ENCODE results near the gene EHF. TPM values are rescaled to one million over a fixed set of nuclear protein-coding genes. Genes with fewer than 3 reads are reported as not detected.

EHF gene
- polyA plus RNA-seq, 1 donor from 2014 or later = 0.17 TPM

DNA sequence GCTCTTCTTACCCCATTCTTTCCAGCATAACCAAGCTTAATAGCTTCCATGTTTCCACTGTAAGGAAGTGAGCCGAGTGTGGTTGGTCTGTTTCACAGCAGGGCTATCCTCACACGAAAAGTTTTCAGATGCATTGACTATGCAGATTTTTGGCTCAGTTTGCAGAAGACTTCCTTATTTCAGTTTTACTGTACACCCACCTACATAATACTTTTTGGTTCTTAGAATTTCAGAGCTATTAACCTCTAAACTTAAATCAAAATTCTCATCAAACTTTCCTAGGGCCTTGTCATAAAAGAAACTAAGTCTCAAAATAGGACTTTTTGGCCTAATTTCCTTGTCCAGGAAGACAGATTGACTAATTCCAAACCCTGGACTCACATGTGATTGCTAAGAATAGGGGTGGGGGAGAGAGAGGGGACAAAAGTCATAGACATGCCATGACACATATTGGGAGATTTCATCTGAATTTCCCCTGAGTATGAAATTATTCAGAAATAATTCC lies 7.3 kb upstream of the EHF start:
- Histone ChIP-seq H3K79me2 (replicated peaks; ENCODE audit: insufficient read depth, low read length) (no peaks in the 10 kb centered on the region), H3K4me3 (ENCODE audit: low read length) (no peak overlapping the region), H3K36me3 (ENCODE audit: insufficient read depth, low read length) (no peaks in the 10 kb centered on the region), H2AFZ (ENCODE audit: low read depth, low read length) (no peak overlapping the region), H4K20me1 (ENCODE audit: insufficient read depth) (no peaks in the 10 kb centered on the region), H3K4me2 (ENCODE audit: low read length) (no peak overlapping the region), H3K9ac (ENCODE audit: low read length) (no peak overlapping the region), H3K27me3 (ENCODE audit: insufficient read depth, low read depth, low read length) (no peaks in the 10 kb centered on the region), H3K27ac (ENCODE audit: low read length) (no peak overlapping the region), H3K9me2 (ENCODE audit: insufficient read depth, low read length) (no peaks in the 10 kb centered on the region), H3K9me3 (ENCODE audit: low read length) (no peaks in the 10 kb centered on the region), H3F3A (ENCODE audit: insufficient read depth, low read length, poor library complexity, severe bottlenecking) (no peaks in the 10 kb centered on the region)
- TF ChIP-seq EP300 (conservative IDR thresholded peaks at IDR 0.05; ENCODE audit: poor library complexity, severe bottlenecking) (no peak), POLR2AphosphoS5 (IDR thresholded peaks at IDR 0.05) (no peak), RAD21 (conservative IDR thresholded peaks at IDR 0.05) (no peak), SMC3 (conservative IDR thresholded peaks at IDR 0.05; ENCODE audit: poor library complexity) (no peak), EZH2 (IDR thresholded peaks at IDR 0.05; ENCODE audit: borderline replicate concordance, insufficient read depth, low read length, poor library complexity, severe bottlenecking) (no peak), MXI1 (conservative IDR thresholded peaks at IDR 0.05; ENCODE audit: poor library complexity, severe bottlenecking) (no peak), TAF1 (IDR thresholded peaks at IDR 0.05; ENCODE audit: low read depth) (no peak)
- TF ChIP-seq, protein P1, sequence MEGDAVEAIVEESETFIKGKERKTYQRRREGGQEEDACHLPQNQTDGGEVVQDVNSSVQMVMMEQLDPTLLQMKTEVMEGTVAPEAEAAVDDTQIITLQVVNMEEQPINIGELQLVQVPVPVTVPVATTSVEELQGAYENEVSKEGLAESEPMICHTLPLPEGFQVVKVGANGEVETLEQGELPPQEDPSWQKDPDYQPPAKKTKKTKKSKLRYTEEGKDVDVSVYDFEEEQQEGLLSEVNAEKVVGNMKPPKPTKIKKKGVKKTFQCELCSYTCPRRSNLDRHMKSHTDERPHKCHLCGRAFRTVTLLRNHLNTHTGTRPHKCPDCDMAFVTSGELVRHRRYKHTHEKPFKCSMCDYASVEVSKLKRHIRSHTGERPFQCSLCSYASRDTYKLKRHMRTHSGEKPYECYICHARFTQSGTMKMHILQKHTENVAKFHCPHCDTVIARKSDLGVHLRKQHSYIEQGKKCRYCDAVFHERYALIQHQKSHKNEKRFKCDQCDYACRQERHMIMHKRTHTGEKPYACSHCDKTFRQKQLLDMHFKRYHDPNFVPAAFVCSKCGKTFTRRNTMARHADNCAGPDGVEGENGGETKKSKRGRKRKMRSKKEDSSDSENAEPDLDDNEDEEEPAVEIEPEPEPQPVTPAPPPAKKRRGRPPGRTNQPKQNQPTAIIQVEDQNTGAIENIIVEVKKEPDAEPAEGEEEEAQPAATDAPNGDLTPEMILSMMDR (IDR thresholded peaks at IDR 0.05; ENCODE audit: poor library complexity, severe bottlenecking) = no peak
- TF ChIP-seq, protein P2, sequence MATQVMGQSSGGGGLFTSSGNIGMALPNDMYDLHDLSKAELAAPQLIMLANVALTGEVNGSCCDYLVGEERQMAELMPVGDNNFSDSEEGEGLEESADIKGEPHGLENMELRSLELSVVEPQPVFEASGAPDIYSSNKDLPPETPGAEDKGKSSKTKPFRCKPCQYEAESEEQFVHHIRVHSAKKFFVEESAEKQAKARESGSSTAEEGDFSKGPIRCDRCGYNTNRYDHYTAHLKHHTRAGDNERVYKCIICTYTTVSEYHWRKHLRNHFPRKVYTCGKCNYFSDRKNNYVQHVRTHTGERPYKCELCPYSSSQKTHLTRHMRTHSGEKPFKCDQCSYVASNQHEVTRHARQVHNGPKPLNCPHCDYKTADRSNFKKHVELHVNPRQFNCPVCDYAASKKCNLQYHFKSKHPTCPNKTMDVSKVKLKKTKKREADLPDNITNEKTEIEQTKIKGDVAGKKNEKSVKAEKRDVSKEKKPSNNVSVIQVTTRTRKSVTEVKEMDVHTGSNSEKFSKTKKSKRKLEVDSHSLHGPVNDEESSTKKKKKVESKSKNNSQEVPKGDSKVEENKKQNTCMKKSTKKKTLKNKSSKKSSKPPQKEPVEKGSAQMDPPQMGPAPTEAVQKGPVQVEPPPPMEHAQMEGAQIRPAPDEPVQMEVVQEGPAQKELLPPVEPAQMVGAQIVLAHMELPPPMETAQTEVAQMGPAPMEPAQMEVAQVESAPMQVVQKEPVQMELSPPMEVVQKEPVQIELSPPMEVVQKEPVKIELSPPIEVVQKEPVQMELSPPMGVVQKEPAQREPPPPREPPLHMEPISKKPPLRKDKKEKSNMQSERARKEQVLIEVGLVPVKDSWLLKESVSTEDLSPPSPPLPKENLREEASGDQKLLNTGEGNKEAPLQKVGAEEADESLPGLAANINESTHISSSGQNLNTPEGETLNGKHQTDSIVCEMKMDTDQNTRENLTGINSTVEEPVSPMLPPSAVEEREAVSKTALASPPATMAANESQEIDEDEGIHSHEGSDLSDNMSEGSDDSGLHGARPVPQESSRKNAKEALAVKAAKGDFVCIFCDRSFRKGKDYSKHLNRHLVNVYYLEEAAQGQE (IDR thresholded peaks at IDR 0.05; ENCODE audit: borderline replicate concordance) = no peak

DNA sequence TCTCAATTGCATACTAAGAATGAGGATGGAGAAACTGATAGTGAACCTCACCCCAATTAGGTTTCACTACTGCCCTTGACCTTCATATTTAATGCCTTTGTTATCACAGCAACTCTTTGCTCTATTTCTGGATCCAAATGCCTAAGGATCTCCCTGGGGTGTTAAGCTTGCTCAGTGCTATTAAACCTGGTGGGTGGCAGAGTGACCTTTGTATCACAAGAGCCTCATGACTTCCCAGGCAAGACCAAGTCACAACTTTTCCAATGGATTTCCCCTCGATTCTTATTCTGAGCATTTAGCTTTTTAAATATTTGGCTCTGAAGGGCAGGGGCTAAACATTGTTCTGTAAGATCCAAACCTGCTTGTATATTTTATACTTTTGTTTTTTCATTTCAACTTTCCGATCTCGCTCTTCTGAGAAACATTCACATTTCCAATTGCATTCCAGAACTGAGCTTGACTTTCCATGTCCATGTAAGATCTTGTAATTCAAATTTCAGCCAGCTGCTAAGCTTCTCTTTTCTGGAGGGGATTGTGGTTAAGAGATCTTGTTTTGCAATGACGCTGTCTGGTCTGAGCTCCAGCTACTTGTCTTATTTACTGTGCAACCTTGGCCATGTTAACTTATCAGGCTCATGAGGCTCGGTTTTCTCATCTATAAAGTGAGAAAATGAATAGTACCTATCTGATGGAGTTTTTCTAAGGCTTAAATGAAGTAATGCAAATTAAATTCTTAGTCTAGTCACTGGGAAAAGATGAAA lies 6.4 kb upstream of the EHF start:
- Histone ChIP-seq H3K4me3 (ENCODE audit: low read length) (no peak overlapping the region), H2AFZ (ENCODE audit: low read depth, low read length) (no peak overlapping the region), H3K9me2 (ENCODE audit: insufficient read depth, low read length) (no peaks in the 10 kb centered on the region), H3K27ac (ENCODE audit: low read length) (no peak overlapping the region), H3K9me3 (ENCODE audit: low read length) (no peaks in the 10 kb centered on the region), H3K36me3 (ENCODE audit: insufficient read depth, low read length) (no peaks in the 10 kb centered on the region), H3K79me2 (replicated peaks; ENCODE audit: insufficient read depth, low read length) (no peaks in the 10 kb centered on the region), H3K9ac (ENCODE audit: low read length) (no peak overlapping the region), H3F3A (ENCODE audit: insufficient read depth, low read length, poor library complexity, severe bottlenecking) (no peaks in the 10 kb centered on the region), H3K4me2 (ENCODE audit: low read length) (no peak overlapping the region), H4K20me1 (ENCODE audit: insufficient read depth) (no peaks in the 10 kb centered on the region), H3K27me3 (ENCODE audit: insufficient read depth, low read depth, low read length) (no peaks in the 10 kb centered on the region)
- no peak for TF ChIP-seq MXI1 (conservative IDR thresholded peaks at IDR 0.05; ENCODE audit: poor library complexity, severe bottlenecking)
- no peak for TF ChIP-seq EZH2 (IDR thresholded peaks at IDR 0.05; ENCODE audit: borderline replicate concordance, insufficient read depth, low read length, poor library complexity, severe bottlenecking)
- no peak for TF ChIP-seq RAD21 (conservative IDR thresholded peaks at IDR 0.05)
- TF ChIP-seq, protein P1 (IDR thresholded peaks at IDR 0.05; ENCODE audit: poor library complexity, severe bottlenecking) = no peak
- TF ChIP-seq SMC3 (conservative IDR thresholded peaks at IDR 0.05; ENCODE audit: poor library complexity) = no peak
- TF ChIP-seq, protein P2 (IDR thresholded peaks at IDR 0.05; ENCODE audit: borderline replicate concordance) = no peak
- no peak for TF ChIP-seq EP300 (conservative IDR thresholded peaks at IDR 0.05; ENCODE audit: poor library complexity, severe bottlenecking)
- TF ChIP-seq TAF1 (IDR thresholded peaks at IDR 0.05; ENCODE audit: low read depth) = no peak
- no peak for TF ChIP-seq POLR2AphosphoS5 (IDR thresholded peaks at IDR 0.05)
